Mesothelial cell of epicardium (in vitro differentiated cells): Measurements from ENCODE around the gene ATP6V0E1. TPM values are rescaled to one million over a fixed set of nuclear protein-coding genes. Genes with fewer than 3 reads are reported as not detected.
"Not testable (repeated sequence)": the region's sequence is repeated elsewhere in the genome, so short reads cannot be mapped to it uniquely, and the experiment has no call there.

ENCODE experiments used
- DNase-seq, 2 experiments: peaks; one replicate each; pipeline ENCODE4 v3.0.0; 2021; ENCODE audit warnings: low spot score in 2 of 2; ENCODE audit not compliant: unreplicated experiment in 2 of 2
- H3K27ac Mint-ChIP-seq: 2 replicates; pipeline ENCODE4 v1.8.0; 2021; ENCODE audit warnings: mixed read lengths
- H3K27me3 Mint-ChIP-seq: 2 replicates; pipeline ENCODE4 v1.8.0; 2021; ENCODE audit warnings: low read depth, mixed read lengths
- H3K36me3 Mint-ChIP-seq: 2 replicates; pipeline ENCODE4 v1.8.0; 2021; ENCODE audit warnings: mixed read lengths
- H3K4me1 Mint-ChIP-seq: 2 replicates; pipeline ENCODE4 v1.8.0; 2021; ENCODE audit warnings: mixed read lengths
- H3K4me3 Mint-ChIP-seq: 2 replicates; pipeline ENCODE4 v1.8.0; 2021; ENCODE audit warnings: mild to moderate bottlenecking, moderate library complexity, mixed read lengths
- H3K9me3 Mint-ChIP-seq: 2 replicates; pipeline ENCODE4 v1.8.0; 2021; ENCODE audit warnings: mixed read lengths
- total RNA-seq: library from RNA; stranded (reverse); gene quantifications from 3 replicates; pipeline ENCODE4 v1.2.1, GENCODE V29; 2021
- TF ChIP-seq, protein P1 (sequence below): fragments of 200-600 bp; sonication (generic); IDR thresholded peaks from one replicate; pipeline ENCODE4 v1.5.0; 2021; ENCODE audit warnings: antibody characterized with exemption; ENCODE audit not compliant: unreplicated experiment

ATP6V0E1 gene
- total RNA-seq, 1 donor from 2014 or later: 116 TPM

DNA sequence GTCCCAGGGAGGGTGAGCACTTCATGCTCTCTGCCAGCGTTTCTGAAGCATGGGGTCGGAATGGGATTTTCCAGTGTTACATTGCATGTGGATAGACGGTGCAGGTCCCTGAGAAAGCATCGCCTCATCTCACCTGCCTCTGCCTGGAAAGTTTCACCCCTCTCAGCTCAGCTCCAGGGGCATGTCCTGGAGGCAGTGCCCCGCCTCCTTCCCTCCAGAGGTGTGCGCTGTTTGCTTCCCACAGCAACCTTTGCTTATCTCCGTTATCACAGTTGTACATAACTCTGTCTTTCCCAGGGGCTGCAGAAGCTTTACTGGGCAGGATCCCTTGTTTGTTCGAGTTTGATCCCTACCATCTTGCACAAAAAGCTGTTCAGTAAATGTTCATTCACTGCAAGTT lies 61.9 kb downstream of the ATP6V0E1 start:
- no peak for DNase-seq
- peaks cover 7% of the 10 kb centered on the region for H3K4me1 Mint-ChIP-seq
- H3K9me3 Mint-ChIP-seq: peaks cover 2% of the 10 kb centered on the region
- no peak overlapping the region for H3K27ac Mint-ChIP-seq
- no peak overlapping the region for H3K4me3 Mint-ChIP-seq
- TF ChIP-seq, protein P1, sequence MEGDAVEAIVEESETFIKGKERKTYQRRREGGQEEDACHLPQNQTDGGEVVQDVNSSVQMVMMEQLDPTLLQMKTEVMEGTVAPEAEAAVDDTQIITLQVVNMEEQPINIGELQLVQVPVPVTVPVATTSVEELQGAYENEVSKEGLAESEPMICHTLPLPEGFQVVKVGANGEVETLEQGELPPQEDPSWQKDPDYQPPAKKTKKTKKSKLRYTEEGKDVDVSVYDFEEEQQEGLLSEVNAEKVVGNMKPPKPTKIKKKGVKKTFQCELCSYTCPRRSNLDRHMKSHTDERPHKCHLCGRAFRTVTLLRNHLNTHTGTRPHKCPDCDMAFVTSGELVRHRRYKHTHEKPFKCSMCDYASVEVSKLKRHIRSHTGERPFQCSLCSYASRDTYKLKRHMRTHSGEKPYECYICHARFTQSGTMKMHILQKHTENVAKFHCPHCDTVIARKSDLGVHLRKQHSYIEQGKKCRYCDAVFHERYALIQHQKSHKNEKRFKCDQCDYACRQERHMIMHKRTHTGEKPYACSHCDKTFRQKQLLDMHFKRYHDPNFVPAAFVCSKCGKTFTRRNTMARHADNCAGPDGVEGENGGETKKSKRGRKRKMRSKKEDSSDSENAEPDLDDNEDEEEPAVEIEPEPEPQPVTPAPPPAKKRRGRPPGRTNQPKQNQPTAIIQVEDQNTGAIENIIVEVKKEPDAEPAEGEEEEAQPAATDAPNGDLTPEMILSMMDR: no peak
- peaks cover 3% of the 10 kb centered on the region for H3K36me3 Mint-ChIP-seq
- no peaks in the 10 kb centered on the region for H3K27me3 Mint-ChIP-seq

GRCh38 chr5:173047096-173047837 lies 63.7 kb downstream of the ATP6V0E1 start:
- not testable (repeated sequence) for H3K36me3 Mint-ChIP-seq, DNase-seq, H3K9me3 Mint-ChIP-seq, H3K27ac Mint-ChIP-seq, H3K4me3 Mint-ChIP-seq, H3K27me3 Mint-ChIP-seq
- peaks cover 18% of the 10 kb centered on the region for H3K4me1 Mint-ChIP-seq

- no peaks in the 10 kb centered on the region for H3K9me3 Mint-ChIP-seq
- no peak for DNase-seq
- TF ChIP-seq, protein P1: no peak
Observed at GRCh38 chr5:173047838-173048105, 64.2 kb downstream of the ATP6V0E1 start.

DNA sequence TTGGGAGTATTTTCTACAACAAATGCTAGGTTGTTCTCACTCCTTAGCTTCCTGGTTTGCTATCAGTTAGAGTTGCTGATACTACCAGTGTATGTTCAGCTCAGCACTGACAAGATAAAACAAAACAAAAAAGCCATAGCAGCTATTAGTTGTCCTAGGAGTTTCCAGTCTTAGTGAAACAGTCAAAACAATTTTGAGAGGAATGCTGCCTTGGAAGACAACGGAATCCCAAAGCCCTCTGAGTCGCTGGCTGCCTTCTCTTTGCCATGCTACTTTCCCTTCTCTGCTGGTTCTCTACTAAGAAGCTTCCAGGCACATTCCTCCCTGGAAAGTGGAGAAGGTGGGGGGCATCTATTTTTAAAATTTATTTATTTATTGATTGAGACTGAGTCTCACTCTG lies 67.2 kb downstream of the ATP6V0E1 start:
- H3K36me3 Mint-ChIP-seq: no peaks in the 10 kb centered on the region
- no peaks in the 10 kb centered on the region for H3K27me3 Mint-ChIP-seq
- peak in 1 of 2 experiments; percentile 21 for DNase-seq
- no peak overlapping the region for H3K27ac Mint-ChIP-seq
- TF ChIP-seq, protein P1: no peak
- H3K9me3 Mint-ChIP-seq: no peaks in the 10 kb centered on the region
- peaks cover 16% of the 10 kb centered on the region for H3K4me1 Mint-ChIP-seq
- no peak overlapping the region for H3K4me3 Mint-ChIP-seq

More at GRCh38 chr5:173047838-173048105, 64.2 kb downstream of the ATP6V0E1 start:
- Mint-ChIP-seq H3K27ac (no peak overlapping the region), H3K27me3 (no peaks in the 10 kb centered on the region), H3K36me3 (no peaks in the 10 kb centered on the region), H3K4me3 (no peak overlapping the region), H3K4me1 (peaks cover 18% of the 10 kb centered on the region)

- Mint-ChIP-seq H3K27ac (no peak overlapping the region), H3K36me3 (no peaks in the 10 kb centered on the region), H3K4me3 (no peak overlapping the region), H3K4me1 (peaks cover 18% of the 10 kb centered on the region), H3K9me3 (no peaks in the 10 kb centered on the region), H3K27me3 (no peaks in the 10 kb centered on the region)
- TF ChIP-seq, protein P1: no peak
- no peak for DNase-seq
Observed at GRCh38 chr5:173051746-173052145, 68.2 kb downstream of the ATP6V0E1 start.

DNA sequence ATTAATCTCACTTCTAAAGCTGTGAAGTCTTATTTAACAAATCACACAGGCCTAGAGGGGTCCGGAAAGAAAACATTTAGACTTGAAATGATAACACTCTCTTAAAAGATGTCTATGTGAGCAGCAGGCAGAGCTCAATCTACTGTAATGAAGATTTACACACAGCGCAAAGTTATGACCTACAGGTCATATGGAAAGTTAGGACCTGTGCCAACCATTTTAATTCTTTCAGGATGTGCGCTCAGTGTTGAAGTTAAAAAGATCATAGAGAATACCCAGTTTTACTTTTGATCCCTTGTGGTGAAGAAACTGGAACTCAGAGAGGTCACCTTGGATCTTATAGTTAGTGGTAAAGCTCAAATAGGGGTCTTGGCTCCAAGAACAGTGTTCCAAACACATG lies 69.5 kb downstream of the ATP6V0E1 start:
- no peaks in the 10 kb centered on the region for H3K27me3 Mint-ChIP-seq
- no peak overlapping the region for H3K27ac Mint-ChIP-seq
- no peaks in the 10 kb centered on the region for H3K9me3 Mint-ChIP-seq
- DNase-seq: no peak
- H3K4me3 Mint-ChIP-seq: no peak overlapping the region
- TF ChIP-seq, protein P1: no peak
- no peaks in the 10 kb centered on the region for H3K36me3 Mint-ChIP-seq
- H3K4me1 Mint-ChIP-seq: peaks cover 23% of the 10 kb centered on the region
